Sigmoid colon (tissue), 4 donors: ENCODE data around the gene ACOT13.

Source experiments
- EP300 ChIP-seq, 4 donors: sonication (generic); formaldehyde crosslinking; IDR thresholded peaks; one replicate each; pipeline ENCODE4 v1.6.1; 2017; ENCODE audit warnings: antibody characterized with exemption in 4 of 4
- POLR2A ChIP-seq, 2 donors: fragments of 450-650 bp; IDR thresholded peaks; one replicate each; pipeline ENCODE4 v1.6.1; 2016; ENCODE audit warnings: antibody characterized with exemption in 2 of 2, mild to moderate bottlenecking in 2 of 2, moderate library complexity in 2 of 2
- POLR2AphosphoS5 ChIP-seq, 4 donors: sonication (generic); formaldehyde crosslinking; IDR thresholded peaks; one replicate each; pipeline ENCODE4 v1.6.1; 2017; ENCODE audit warnings: antibody characterized with exemption in 4 of 4
- TF ChIP-seq, protein P1 (sequence below), 4 experiments: fragments of 450-650 bp in 3 of 4; fragments of 200-600 bp in 1 of 4; IDR thresholded peaks; one replicate each; pipeline ENCODE4 v1.5.1; 2016 to 2019; ENCODE audit warnings: antibody characterized with exemption in 4 of 4, mild to moderate bottlenecking in 3 of 4, moderate library complexity in 2 of 4

DNA sequence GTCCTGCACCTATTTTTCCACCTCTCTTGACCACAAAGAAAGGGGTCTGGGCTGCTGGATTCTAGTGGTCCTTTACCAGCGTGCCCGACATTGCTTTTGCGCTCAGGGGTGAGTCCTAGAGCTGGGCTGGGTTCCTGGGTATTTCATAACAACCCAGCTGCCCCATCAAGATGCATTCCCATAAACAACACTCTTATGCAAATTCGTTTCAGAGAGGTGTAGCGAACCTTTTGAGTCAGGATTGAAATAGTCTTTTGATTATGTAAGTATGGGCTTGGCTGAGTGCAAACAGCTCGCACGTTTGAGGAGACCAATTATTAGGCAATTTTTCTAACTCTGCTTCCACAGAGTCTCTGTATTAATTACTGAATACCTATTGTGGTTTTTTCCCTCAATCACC is 13.7 kb downstream of the ACOT13 start:
- TF ChIP-seq POLR2A (IDR thresholded peaks at IDR 0.05) = no peak
- TF ChIP-seq, protein P1, sequence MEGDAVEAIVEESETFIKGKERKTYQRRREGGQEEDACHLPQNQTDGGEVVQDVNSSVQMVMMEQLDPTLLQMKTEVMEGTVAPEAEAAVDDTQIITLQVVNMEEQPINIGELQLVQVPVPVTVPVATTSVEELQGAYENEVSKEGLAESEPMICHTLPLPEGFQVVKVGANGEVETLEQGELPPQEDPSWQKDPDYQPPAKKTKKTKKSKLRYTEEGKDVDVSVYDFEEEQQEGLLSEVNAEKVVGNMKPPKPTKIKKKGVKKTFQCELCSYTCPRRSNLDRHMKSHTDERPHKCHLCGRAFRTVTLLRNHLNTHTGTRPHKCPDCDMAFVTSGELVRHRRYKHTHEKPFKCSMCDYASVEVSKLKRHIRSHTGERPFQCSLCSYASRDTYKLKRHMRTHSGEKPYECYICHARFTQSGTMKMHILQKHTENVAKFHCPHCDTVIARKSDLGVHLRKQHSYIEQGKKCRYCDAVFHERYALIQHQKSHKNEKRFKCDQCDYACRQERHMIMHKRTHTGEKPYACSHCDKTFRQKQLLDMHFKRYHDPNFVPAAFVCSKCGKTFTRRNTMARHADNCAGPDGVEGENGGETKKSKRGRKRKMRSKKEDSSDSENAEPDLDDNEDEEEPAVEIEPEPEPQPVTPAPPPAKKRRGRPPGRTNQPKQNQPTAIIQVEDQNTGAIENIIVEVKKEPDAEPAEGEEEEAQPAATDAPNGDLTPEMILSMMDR (IDR thresholded peaks at IDR 0.05) = no peak
- no peak for TF ChIP-seq EP300 (IDR thresholded peaks at IDR 0.05)
- no peak for TF ChIP-seq POLR2AphosphoS5 (IDR thresholded peaks at IDR 0.05)
